AML-193 (cell line): ENCODE data around the gene ADAMTS17.

Experiments
- DNase-seq, 2 experiments: peaks; one replicate each; lab custom pipeline; 2025; lab: John Stamatoyannopoulos, UW

ADAMTS17 gene

GRCh38 chr15:100341750-100342560 lies at the start of gene ADAMTS17:
ADAMTS17 (minus strand) TSS chr15:100341975; CDS start chr15:100341899, 76 bp downstream.
- DNase-seq: no peak

DNA sequence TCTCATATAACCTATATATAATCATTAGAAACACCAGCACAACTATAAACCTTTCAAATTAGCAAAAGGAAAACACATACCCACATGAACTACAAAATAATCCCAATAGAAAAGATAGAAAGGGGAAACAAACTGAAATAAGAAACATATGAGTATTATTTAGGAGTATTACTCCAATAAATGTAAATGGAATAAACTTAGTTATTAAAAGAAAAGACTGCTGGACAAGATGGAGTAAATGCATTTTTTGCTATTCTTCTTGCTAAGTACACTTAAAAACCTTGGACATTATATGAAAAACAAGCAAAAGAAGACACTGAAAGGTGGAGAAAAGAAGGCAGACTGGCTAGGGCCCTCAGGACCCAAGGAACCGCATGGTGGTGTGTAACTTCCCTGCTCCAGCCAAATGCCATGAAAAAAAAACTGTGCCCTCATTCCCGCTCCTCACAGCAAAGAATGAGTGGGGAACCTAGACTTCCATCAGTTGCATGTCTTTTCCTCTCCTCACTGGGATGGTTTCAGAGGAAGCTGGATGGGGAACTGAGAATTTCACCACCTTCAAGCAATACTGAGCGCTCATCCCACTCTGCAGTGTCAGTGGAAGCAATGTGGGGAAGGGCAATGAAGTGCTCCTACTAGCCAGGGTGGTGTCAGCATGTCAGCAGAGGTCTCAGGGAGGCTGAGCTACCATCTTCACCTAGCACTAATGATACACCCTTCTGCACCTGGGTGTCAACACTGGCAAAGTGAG lies 43.7 kb upstream of the ADAMTS17 start:
- DNase-seq: no peak

- no peak for DNase-seq
These were observed 42.3 kb upstream of the ADAMTS17 start for GRCh38 chr15:100384108-100384410.

- DNase-seq: peak; percentile 25 to 52
These were observed 41.7 kb upstream of the ADAMTS17 start for GRCh38 chr15:100383302-100384107.

- DNase-seq: no peak
These were observed 32.2 kb upstream of the ADAMTS17 start for GRCh38 chr15:100373942-100374341.

- DNase-seq: no peak
These were observed 31.5 kb upstream of the ADAMTS17 start for GRCh38 chr15:100373120-100373896.

- DNase-seq: no peak
These were observed 31.0 kb upstream of the ADAMTS17 start for GRCh38 chr15:100372739-100373119.

GRCh38 chr15:100355342-100355741 lies 13.6 kb upstream of the ADAMTS17 start:
- DNase-seq: no peak

DNA sequence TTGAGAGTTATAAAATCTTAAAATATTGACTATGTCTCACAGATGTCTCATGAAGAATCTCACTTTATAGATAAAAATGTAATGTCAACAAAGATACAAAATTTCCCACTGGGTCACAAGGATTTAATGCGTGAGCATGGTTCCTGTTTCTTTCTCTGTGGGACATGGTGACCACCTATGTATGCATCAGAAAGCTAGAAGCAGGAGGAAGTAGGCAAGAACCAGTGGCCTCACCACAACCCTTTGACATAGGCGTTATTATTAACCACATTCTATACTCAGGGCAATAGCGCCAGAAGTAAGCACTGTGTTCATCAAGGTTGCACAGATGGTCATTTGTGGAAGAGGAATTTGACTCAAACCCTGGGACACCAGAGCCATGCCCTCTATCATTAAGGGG lies 11.7 kb upstream of the ADAMTS17 start:
- DNase-seq: peak; percentile 9 to 38

GRCh38 chr15:100350434-100351226 lies 8.9 kb upstream of the ADAMTS17 start:
- DNase-seq: peak; percentile 64 to 72

- peak; percentile 83 to 86 for DNase-seq
These were observed 8.1 kb upstream of the ADAMTS17 start for GRCh38 chr15:100349696-100350433.

DNA sequence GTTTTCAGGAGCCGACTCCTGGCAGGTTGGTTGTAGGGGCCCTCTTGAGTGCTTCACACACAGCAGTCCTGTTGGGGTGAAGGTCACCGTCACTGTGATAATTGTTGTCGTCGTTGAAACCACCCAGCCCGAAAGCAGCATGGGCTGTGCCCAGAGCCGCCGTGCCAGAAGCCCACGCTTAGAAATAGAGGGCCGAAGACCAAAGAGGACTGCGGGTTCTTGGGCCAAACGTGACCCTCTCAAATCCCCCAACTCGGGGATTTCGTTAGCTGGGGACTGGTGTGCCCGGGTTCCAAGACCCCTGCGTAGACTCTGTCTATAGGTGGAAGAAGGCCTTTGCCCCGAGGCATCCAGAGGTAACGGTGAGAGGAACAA lies 7.5 kb upstream of the ADAMTS17 start:
- DNase-seq: no peak

DNA sequence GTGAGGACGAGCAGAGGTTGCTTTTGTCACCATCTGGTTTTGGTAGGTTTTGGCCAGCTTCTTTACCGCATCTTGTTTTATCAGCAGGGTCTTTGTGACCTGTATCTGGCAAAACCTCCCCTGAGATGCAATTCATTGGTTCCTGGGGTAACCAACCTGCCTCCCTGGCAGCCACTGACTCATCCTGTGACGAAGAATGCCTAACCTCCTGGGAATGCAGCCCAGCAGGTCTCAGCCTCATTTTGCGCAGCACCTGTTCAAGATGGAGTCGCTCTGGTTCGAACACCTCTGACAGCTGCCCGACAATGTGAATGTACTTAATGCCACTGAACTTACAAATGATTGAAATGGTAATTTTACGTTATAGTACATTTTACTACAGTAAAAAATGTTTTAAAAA lies 6.8 kb upstream of the ADAMTS17 start:
- DNase-seq: no peak

- no peak for DNase-seq
These were observed 5.2 kb upstream of the ADAMTS17 start for GRCh38 chr15:100346866-100347512.

DNA sequence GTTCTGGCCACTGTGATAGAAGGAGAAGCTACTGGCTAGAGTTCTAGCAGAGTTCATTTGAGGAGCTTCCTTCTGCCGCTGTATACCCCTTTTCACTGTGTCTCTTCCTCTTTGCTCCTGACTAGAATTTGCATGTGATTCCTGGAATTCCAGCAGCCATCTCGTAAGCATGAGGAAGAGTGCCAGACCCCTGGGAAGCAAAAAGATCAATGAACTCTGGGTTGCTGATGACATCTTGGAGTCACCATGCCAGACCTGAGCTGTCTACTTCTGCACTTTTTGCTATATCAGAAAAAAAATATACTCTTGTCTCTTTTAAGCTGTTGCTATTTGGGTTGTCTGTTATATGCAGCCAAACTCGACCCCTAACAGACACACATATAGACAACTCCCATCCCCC lies 3.7 kb upstream of the ADAMTS17 start:
- no peak for DNase-seq

GRCh38 chr15:100343251-100343650 lies 1.5 kb upstream of the ADAMTS17 start:
- DNase-seq: no peak

- DNase-seq: no peak
These were observed 481 bp downstream of the ADAMTS17 start for GRCh38 chr15:100341239-100341749.

- DNase-seq: no peak
These were observed 995 bp downstream of the ADAMTS17 start for GRCh38 chr15:100340721-100341238.

GRCh38 chr15:100339999-100340398 lies 1.8 kb downstream of the ADAMTS17 start:
- DNase-seq: no peak
